Keratinocyte (primary cell): Measurements from ENCODE around the gene NDUFS6. TPM values are rescaled to one million over a fixed set of nuclear protein-coding genes. Genes with fewer than 3 reads are reported as not detected.

Source experiments
- DNase-seq: peaks from one replicate; pipeline ENCODE4 v3.0.0-alpha.2; 2011; ENCODE audit warnings: low read depth, missing footprints, low spot score
- FAIRE-seq: peaks from 2 replicates; lab custom pipeline; 2011; peaks lifted over from hg19 to GRCh38; lab: Jason Lieb, UNC
- H2AFZ ChIP-seq: 2 replicates; pipeline ENCODE4 v1.6.0; 2012; ENCODE audit warnings: low read length, control low read depth, inconsistent platforms; ENCODE audit not compliant: control insufficient read depth
- H3K27ac ChIP-seq: 2 replicates; pipeline ENCODE4 v1.5.1; 2011; ENCODE audit warnings: low read length; ENCODE audit not compliant: control insufficient read depth, insufficient read depth
- H3K27me3 ChIP-seq: 3 replicates; pipeline ENCODE4 v1.6.0; 2011; ENCODE audit warnings: low read length; ENCODE audit not compliant: control insufficient read depth, insufficient read depth; ENCODE audit errors: extremely low read depth
- H3K36me3 ChIP-seq, 2 experiments: 2 replicates in 1 of 2; 3 replicates in 1 of 2; pipeline ENCODE4 v1.5.1; 2011; ENCODE audit warnings: low read length in 2 of 2, mild to moderate bottlenecking in 1 of 2; ENCODE audit not compliant: control insufficient read depth in 2 of 2, insufficient read depth in 2 of 2; ENCODE audit errors: extremely low read depth in 1 of 2
- H3K4me1 ChIP-seq: 3 replicates; pipeline ENCODE4 v1.5.1; 2011; ENCODE audit warnings: low read length; ENCODE audit not compliant: control insufficient read depth, insufficient read depth; ENCODE audit errors: extremely low read depth
- H3K4me2 ChIP-seq: 3 replicates; pipeline ENCODE4 v1.6.0; 2011; ENCODE audit warnings: low read depth, low read length; ENCODE audit not compliant: control insufficient read depth, insufficient read depth; ENCODE audit errors: extremely low read depth
- H3K4me3 ChIP-seq, 3 experiments: fragments of 200-600 bp in 1 of 3; sonication (generic) in 1 of 3; 2 replicates in 2 of 3; 3 replicates in 1 of 3; pipeline ENCODE4 v1.5.1; 2011 to 2016; ENCODE audit warnings: low read length in 3 of 3, mild to moderate bottlenecking in 3 of 3, control low read depth in 2 of 3, inconsistent platforms in 1 of 3, low read depth in 1 of 3, mixed read lengths in 1 of 3, mixed run types in 1 of 3, moderate library complexity in 1 of 3; ENCODE audit not compliant: control insufficient read depth in 2 of 3, insufficient read depth in 2 of 3; ENCODE audit errors: extremely low read depth in 1 of 3
- H3K79me2 ChIP-seq: 2 replicates; pipeline ENCODE4 v1.6.0; 2012; ENCODE audit warnings: low read length; ENCODE audit not compliant: control insufficient read depth, insufficient read depth
- H3K9ac ChIP-seq: 3 replicates; pipeline ENCODE4 v1.6.0; 2011; ENCODE audit warnings: low read length; ENCODE audit not compliant: control insufficient read depth, insufficient read depth; ENCODE audit errors: extremely low read depth
- H3K9me1 ChIP-seq: 3 replicates; pipeline ENCODE4 v1.6.0; 2011; ENCODE audit warnings: low read length; ENCODE audit not compliant: control insufficient read depth, insufficient read depth; ENCODE audit errors: extremely low read depth
- H3K9me3 ChIP-seq: 2 replicates; pipeline ENCODE4 v1.5.1; 2012; ENCODE audit warnings: low read depth, low read length; ENCODE audit not compliant: control insufficient read depth
- H4K20me1 ChIP-seq: 3 replicates; pipeline ENCODE4 v1.6.0; 2011; ENCODE audit warnings: low read length; ENCODE audit not compliant: control insufficient read depth, insufficient read depth; ENCODE audit errors: extremely low read depth
- EZH2 ChIP-seq: IDR thresholded peaks from one replicate; pipeline ENCODE4 v1.6.1; 2012; ENCODE audit warnings: inconsistent platforms, mild to moderate bottlenecking, low read length, moderate library complexity
- dilution Hi-C: fragments of 300-500 bp; cut with MboI; formaldehyde crosslinking; loops from one replicate; pipeline ENCODE4 v1.7.0; 2020; ENCODE audit warnings: low sequenced_read_pairs; ENCODE audit not compliant: extremely low pct_ligation_motif_present
- polyA plus RNA-seq, 5 experiments: library from polyadenylated mRNA; depleted of rRNA in 3 of 5; stranded (reverse) in 3 of 5; stranded (forward) in 1 of 5; unstranded in 1 of 5; fragments of >200 nt; gene quantifications; 1 replicate in 1 of 5; 2 replicates in 3 of 5; 3 replicates in 1 of 5; pipeline versions ENCODE4 v1.2.1 to v1.2.3, GENCODE V29; 2011 to 2012; ENCODE audit warnings: missing spikeins in 2 of 5, low read depth in 1 of 5, low replicate concordance in 1 of 5
- TF ChIP-seq, protein P1 (sequence below), 3 experiments: IDR thresholded peaks in 1 of 3; conservative IDR thresholded peaks in 1 of 3; optimal IDR thresholded peaks in 1 of 3; 2 replicates in 2 of 3; 3 replicates in 1 of 3; pipeline versions ENCODE3 to v1.5.1; 2011; ENCODE audit warnings: low read length in 3 of 3, mild to moderate bottlenecking in 3 of 3, moderate library complexity in 2 of 3, control low read depth in 1 of 3, inconsistent platforms in 1 of 3; ENCODE audit not compliant: insufficient read depth in 2 of 3; ENCODE audit errors: extremely low read depth in 1 of 3

NDUFS6 gene
- polyA plus RNA-seq, 1 donor (not counting 4 experiments of a cell fraction or from before 2014, with no cell fraction given): 66.3 TPM

DNA sequence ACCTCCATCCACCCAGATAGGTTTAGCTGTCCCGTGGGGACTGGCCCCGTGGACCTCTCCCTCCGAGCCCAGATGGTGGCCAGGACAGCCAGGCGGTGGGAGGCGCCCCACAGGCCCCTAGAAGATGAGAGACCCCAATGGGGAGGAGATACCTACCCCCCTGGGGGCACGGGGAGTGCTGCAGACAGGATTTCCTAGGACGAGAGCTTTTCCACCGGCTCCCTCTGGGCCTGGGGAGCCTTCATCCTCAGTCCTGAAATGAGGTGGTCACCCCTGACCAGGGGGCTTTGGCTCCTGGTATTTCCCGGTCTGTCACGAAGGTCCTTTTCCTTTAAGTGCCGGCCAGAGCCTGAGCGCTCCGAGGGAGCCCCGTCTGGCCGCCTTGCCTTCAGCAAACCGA is 48.3 kb upstream of the NDUFS6 start:
- dilution Hi-C loops: no loop called here
- no peak for DNase-seq
- no peak for FAIRE-seq
- Histone ChIP-seq H3K4me1 (no peaks in the 10 kb centered on the region), H3K9me1 (no peaks in the 10 kb centered on the region), H4K20me1 (no peaks in the 10 kb centered on the region), H3K36me3 (no peaks in the 10 kb centered on the region), H3K4me2 (no peak overlapping the region), H3K4me3 (no peak overlapping the region), H3K27ac (no peak overlapping the region), H3K27me3 (no peaks in the 10 kb centered on the region), H3K9me3 (no peaks in the 10 kb centered on the region), H3K9ac (no peak overlapping the region), H3K79me2 (no peaks in the 10 kb centered on the region), H2AFZ (no peak overlapping the region)
- TF ChIP-seq, protein P1, sequence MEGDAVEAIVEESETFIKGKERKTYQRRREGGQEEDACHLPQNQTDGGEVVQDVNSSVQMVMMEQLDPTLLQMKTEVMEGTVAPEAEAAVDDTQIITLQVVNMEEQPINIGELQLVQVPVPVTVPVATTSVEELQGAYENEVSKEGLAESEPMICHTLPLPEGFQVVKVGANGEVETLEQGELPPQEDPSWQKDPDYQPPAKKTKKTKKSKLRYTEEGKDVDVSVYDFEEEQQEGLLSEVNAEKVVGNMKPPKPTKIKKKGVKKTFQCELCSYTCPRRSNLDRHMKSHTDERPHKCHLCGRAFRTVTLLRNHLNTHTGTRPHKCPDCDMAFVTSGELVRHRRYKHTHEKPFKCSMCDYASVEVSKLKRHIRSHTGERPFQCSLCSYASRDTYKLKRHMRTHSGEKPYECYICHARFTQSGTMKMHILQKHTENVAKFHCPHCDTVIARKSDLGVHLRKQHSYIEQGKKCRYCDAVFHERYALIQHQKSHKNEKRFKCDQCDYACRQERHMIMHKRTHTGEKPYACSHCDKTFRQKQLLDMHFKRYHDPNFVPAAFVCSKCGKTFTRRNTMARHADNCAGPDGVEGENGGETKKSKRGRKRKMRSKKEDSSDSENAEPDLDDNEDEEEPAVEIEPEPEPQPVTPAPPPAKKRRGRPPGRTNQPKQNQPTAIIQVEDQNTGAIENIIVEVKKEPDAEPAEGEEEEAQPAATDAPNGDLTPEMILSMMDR (optimal IDR thresholded peaks at IDR 0.05 in 1 of 3, IDR thresholded peaks at IDR 0.05 in 1 of 3, conservative IDR thresholded peaks at IDR 0.05 in 1 of 3; ENCODE audit: extremely low read depth in 1 of 3, insufficient read depth in 2 of 3, low read length in 3 of 3): no peak
- no peak for TF ChIP-seq EZH2

DNA sequence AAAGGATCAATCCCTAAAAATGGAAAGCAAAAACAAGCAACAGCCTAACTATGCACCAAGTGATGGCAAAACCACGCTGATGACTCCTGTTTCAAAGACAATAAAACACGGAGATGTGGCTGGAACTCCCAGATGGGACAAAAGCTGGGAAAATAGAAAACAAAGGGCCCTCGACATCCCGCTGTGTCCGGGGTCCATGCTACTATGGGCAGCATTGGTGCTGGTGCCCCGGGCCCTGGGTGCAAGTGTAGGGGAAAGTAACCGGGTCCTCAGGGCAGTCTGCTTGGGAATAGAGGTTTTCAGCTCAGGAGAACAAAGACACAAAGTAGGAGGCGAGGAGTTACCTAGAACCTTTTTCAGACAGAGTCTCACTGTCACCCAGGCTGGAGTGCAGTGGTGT is 47.7 kb upstream of the NDUFS6 start:
- no peak overlapping the region for H3K27ac ChIP-seq
- no peaks in the 10 kb centered on the region for H3K27me3 ChIP-seq
- H3K36me3 ChIP-seq: no peaks in the 10 kb centered on the region
- H3K9ac ChIP-seq: no peak overlapping the region
- H3K4me2 ChIP-seq: no peak overlapping the region
- dilution Hi-C loops: no loop called here
- H3K4me1 ChIP-seq: no peaks in the 10 kb centered on the region
- no peaks in the 10 kb centered on the region for H3K9me1 ChIP-seq
- DNase-seq (no peak), FAIRE-seq (no peak)
- TF ChIP-seq, protein P1 (optimal IDR thresholded peaks at IDR 0.05 in 1 of 3, IDR thresholded peaks at IDR 0.05 in 1 of 3, conservative IDR thresholded peaks at IDR 0.05 in 1 of 3; ENCODE audit: extremely low read depth in 1 of 3, insufficient read depth in 2 of 3, low read length in 3 of 3): no peak
- no peak for TF ChIP-seq EZH2
- H2AFZ ChIP-seq: no peak overlapping the region
- H3K4me3 ChIP-seq: no peak overlapping the region
- no peaks in the 10 kb centered on the region for H4K20me1 ChIP-seq
- no peaks in the 10 kb centered on the region for H3K79me2 ChIP-seq
- no peaks in the 10 kb centered on the region for H3K9me3 ChIP-seq
